Caco-2 (cell line): ENCODE measurements around the gene SCIN. TPM values are rescaled to one million over a fixed set of nuclear protein-coding genes. Genes with fewer than 3 reads are reported as not detected.

Experiments used
- BruUV-seq: library from RNA; stranded (reverse); fragments of 400-500 nt; replicated peaks from 2 replicates; lab custom pipeline; 2021; lab: Mats Ljungman, UMichigan
- CTCF ChIA-PET: fragments of 300-600 bp; sonication (Branson Sonifier 250); formaldehyde crosslinking; loops from one replicate; lab custom pipeline; 2022; ENCODE audit warnings: antibody characterized with exemption; lab: Charles Lee
- POLR2A ChIA-PET: fragments of 300-600 bp; sonication (Branson Sonifier 250); formaldehyde crosslinking; loops from one replicate; lab custom pipeline; 2022; ENCODE audit warnings: antibody characterized with exemption; lab: Charles Lee
- DNase-seq, 2 experiments: peaks; one replicate each; pipeline versions ENCODE4 v3.0.0 to v3.0.0-alpha.2; 2020 to 2022
- H3K27me3 ChIP-seq: replicated peaks from 2 replicates; pipeline ENCODE4 v1.6.0; 2011; ENCODE audit warnings: low read length; ENCODE audit not compliant: control insufficient read depth, insufficient read depth
- H3K36me3 ChIP-seq: 2 replicates; pipeline ENCODE4 v1.5.1; 2011; ENCODE audit warnings: low read length; ENCODE audit not compliant: control insufficient read depth, insufficient read depth
- H3K4me1 ChIP-seq: fragments of 250-450 bp; sonication (Bioruptor Pico); 2 replicates; pipeline ENCODE4 v1.5.1; 2020; ENCODE audit warnings: mild to moderate bottlenecking
- H3K4me3 ChIP-seq: 2 replicates; pipeline ENCODE4 v1.5.1; 2011; ENCODE audit warnings: low read depth, mild to moderate bottlenecking, control low read depth, low read length
- H3K9me3 ChIP-seq: fragments of 250-450 bp; sonication (Bioruptor Pico); 2 replicates; pipeline ENCODE4 v1.5.1; 2020; ENCODE audit warnings: mild to moderate bottlenecking, moderate library complexity
- H3K27ac Mint-ChIP-seq: one replicate; pipeline ENCODE4 v1.8.0; 2022; ENCODE audit warnings: mixed read lengths; ENCODE audit not compliant: unreplicated experiment
- H3K27me3 Mint-ChIP-seq: one replicate; pipeline ENCODE4 v1.8.0; 2022; ENCODE audit warnings: mixed read lengths; ENCODE audit not compliant: insufficient read depth, unreplicated experiment
- H3K36me3 Mint-ChIP-seq: one replicate; pipeline ENCODE4 v1.8.0; 2022; ENCODE audit warnings: mild to moderate bottlenecking, mixed read lengths; ENCODE audit not compliant: insufficient read depth, unreplicated experiment
- H3K4me1 Mint-ChIP-seq: one replicate; pipeline ENCODE4 v1.8.0; 2022; ENCODE audit warnings: low read depth, mixed read lengths; ENCODE audit not compliant: unreplicated experiment
- H3K4me3 Mint-ChIP-seq: one replicate; pipeline ENCODE4 v1.8.0; 2022; ENCODE audit warnings: mild to moderate bottlenecking, moderate library complexity, mixed read lengths; ENCODE audit not compliant: unreplicated experiment
- H3K9me3 Mint-ChIP-seq: one replicate; pipeline ENCODE4 v1.8.0; 2022; ENCODE audit warnings: mixed read lengths; ENCODE audit not compliant: unreplicated experiment
- intact Hi-C: fragments of 100-400 bp; cut with micrococcal nuclease; formaldehyde crosslinking; loops from one replicate; pipeline ENCODE4 v1.10.0; 2022; ENCODE audit not compliant: unreplicated experiment
- total RNA-seq: library from RNA; stranded (reverse); gene quantifications from 2 replicates; pipeline ENCODE4 v1.2.3, GENCODE V29; 2022
- TF ChIP-seq, protein P1 (sequence below), 2 experiments: fragments of 200-600 bp in 1 of 2; IDR thresholded peaks; 1 replicate in 1 of 2; 2 replicates in 1 of 2; pipeline versions ENCODE4 v1.5.1 to v1.8.0; 2011 to 2022; ENCODE audit warnings: antibody characterized with exemption in 1 of 2, control low read depth in 1 of 2, inconsistent platforms in 1 of 2, low read depth in 1 of 2, low read length in 1 of 2, mild to moderate bottlenecking in 1 of 2, moderate library complexity in 1 of 2; ENCODE audit not compliant: insufficient read depth in 1 of 2, severe bottlenecking in 1 of 2, unreplicated experiment in 1 of 2

SCIN gene
- total RNA-seq, 1 experiment from 2014 or later = 0.39 TPM

DNA sequence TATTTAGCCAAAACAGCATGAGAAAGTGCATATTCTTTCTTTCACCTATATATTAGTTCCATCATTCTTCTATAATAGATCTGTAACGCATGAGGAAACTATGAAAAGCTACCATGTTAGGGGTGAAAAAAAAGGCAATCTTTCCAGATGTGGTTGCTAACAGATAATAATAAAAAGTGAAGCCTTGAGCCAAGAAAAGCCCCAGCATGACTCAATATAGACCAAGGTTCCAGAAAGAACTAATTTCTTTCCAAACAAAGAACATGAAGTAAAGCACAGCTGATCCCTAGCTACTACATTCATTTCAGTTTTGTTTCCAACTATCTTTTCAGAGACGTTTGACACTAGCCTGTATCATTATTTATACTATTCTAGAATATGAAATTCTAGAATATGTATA, 133.4 kb downstream of the SCIN start:
- Mint-ChIP-seq H3K27ac (no peak overlapping the region), H3K4me1 (peaks cover 7% of the 10 kb centered on the region), H3K36me3 (no peaks in the 10 kb centered on the region), H3K4me3 (no peak overlapping the region), H3K9me3 (peaks cover 17% of the 10 kb centered on the region), H3K27me3 (no peaks in the 10 kb centered on the region)
- ChIA-PET CTCF (no interaction called here), POLR2A (no interaction called here)
- peaks cover 7% of the 10 kb centered on the region; the same call in 1 of the 2 replicates for H3K4me1 ChIP-seq
- H3K27me3 ChIP-seq = no peaks in the 10 kb centered on the region
- H3K9me3 ChIP-seq = peaks cover 12% of the 10 kb centered on the region
- H3K4me3 ChIP-seq = no peak overlapping the region
- H3K36me3 ChIP-seq = no peaks in the 10 kb centered on the region
- no peak for DNase-seq
- intact Hi-C loops = no loop called here
- TF ChIP-seq, protein P1, sequence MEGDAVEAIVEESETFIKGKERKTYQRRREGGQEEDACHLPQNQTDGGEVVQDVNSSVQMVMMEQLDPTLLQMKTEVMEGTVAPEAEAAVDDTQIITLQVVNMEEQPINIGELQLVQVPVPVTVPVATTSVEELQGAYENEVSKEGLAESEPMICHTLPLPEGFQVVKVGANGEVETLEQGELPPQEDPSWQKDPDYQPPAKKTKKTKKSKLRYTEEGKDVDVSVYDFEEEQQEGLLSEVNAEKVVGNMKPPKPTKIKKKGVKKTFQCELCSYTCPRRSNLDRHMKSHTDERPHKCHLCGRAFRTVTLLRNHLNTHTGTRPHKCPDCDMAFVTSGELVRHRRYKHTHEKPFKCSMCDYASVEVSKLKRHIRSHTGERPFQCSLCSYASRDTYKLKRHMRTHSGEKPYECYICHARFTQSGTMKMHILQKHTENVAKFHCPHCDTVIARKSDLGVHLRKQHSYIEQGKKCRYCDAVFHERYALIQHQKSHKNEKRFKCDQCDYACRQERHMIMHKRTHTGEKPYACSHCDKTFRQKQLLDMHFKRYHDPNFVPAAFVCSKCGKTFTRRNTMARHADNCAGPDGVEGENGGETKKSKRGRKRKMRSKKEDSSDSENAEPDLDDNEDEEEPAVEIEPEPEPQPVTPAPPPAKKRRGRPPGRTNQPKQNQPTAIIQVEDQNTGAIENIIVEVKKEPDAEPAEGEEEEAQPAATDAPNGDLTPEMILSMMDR (IDR thresholded peaks at IDR 0.05; ENCODE audit: insufficient read depth in 1 of 2, low read depth in 1 of 2, low read length in 1 of 2, severe bottlenecking in 1 of 2, unreplicated experiment in 1 of 2) = no peak
- BruUV-seq = no TSS peak

- Histone ChIP-seq H3K4me1 (peaks cover 7% of the 10 kb centered on the region; the same call in 1 of the 2 replicates), H3K36me3 (no peaks in the 10 kb centered on the region), H3K4me3 (no peak overlapping the region), H3K9me3 (peaks cover 12% of the 10 kb centered on the region), H3K27me3 (no peaks in the 10 kb centered on the region)
- Mint-ChIP-seq H3K4me1 (peaks cover 7% of the 10 kb centered on the region), H3K27me3 (no peaks in the 10 kb centered on the region), H3K36me3 (no peaks in the 10 kb centered on the region), H3K4me3 (no peak overlapping the region), H3K27ac (no peak overlapping the region), H3K9me3 (peaks cover 11% of the 10 kb centered on the region)
- TF ChIP-seq, protein P1 (IDR thresholded peaks at IDR 0.05; ENCODE audit: insufficient read depth in 1 of 2, low read depth in 1 of 2, low read length in 1 of 2, severe bottlenecking in 1 of 2, unreplicated experiment in 1 of 2) = no peak
- intact Hi-C loops = no loop called here
- POLR2A ChIA-PET = no interaction called here
- CTCF ChIA-PET = no interaction called here
- no TSS peak for BruUV-seq
- DNase-seq = no peak
Observed at GRCh38 chr7:12705878-12706277, 135.4 kb downstream of the SCIN start.

DNA sequence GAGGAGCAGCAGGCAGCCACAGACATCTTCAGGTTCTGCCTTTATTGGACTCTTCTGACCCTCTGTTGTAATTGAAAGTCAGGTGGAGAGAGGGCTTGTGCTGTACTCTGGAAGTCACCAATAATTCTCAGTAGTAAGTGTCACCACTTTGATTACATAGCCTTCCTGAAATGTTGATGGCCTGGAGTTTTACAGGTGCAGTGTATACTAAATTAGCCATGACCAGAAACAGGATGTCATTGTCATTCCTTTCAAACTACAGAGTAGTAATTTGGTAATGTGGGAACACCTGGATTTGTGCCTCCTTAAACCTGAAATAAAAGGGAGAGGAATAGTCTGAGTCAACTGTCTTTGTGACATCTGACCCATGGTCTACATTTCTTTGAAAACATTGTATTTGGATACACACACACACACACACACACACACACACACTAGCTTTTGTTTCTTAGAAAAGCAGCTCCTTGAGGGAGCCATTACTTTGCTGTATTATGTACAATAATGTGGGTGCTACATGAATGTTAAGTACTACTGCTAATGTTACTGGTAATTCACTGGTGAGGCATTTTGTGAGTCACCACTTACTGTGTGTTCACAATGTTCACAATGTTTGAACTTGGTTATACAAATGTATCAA, 136.5 kb downstream of the SCIN start:
- TF ChIP-seq, protein P1 (IDR thresholded peaks at IDR 0.05; ENCODE audit: insufficient read depth in 1 of 2, low read depth in 1 of 2, low read length in 1 of 2, severe bottlenecking in 1 of 2, unreplicated experiment in 1 of 2) = no peak
- Histone ChIP-seq H3K36me3 (no peaks in the 10 kb centered on the region), H3K4me3 (no peak overlapping the region), H3K9me3 (peaks cover under 1% of the 10 kb centered on the region), H3K4me1 (peaks cover 9% of the 10 kb centered on the region; the same call in 1 of the 2 replicates), H3K27me3 (no peaks in the 10 kb centered on the region)
- Mint-ChIP-seq H3K9me3 (no peaks in the 10 kb centered on the region), H3K27me3 (no peaks in the 10 kb centered on the region), H3K36me3 (no peaks in the 10 kb centered on the region), H3K4me1 (peaks cover 7% of the 10 kb centered on the region), H3K27ac (no peak overlapping the region), H3K4me3 (no peak overlapping the region)
- POLR2A ChIA-PET = no interaction called here
- BruUV-seq = no TSS peak
- CTCF ChIA-PET = no interaction called here
- no peak for DNase-seq
- intact Hi-C loops = no loop called here
